ENCODE data around the gene CNDP1.

CNDP1 gene

DNA sequence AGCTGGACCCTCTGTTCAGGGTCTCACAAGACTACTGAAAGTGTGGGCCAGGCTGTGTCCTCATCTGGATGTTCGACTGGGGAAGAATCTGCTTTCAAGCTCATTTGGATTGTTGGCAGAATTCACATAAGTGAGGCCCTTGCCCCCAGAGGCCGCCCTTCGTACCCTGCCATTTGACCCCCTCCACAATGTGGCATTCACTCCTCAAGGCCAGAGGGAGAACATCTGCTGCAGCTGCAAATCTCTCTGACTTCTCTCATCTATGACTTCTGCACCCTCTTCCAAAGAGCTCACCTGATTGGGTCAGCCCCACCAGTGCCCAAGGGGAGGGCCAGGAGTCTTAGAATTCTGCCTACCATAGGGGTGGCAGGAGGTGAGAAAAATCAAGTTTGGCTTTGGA is 42.0 kb upstream of the CNDP1 start:
- ChIA-PET POLR2A (no interaction called here), CTCF (interaction anchor here (1.4 to 4.8 kb wide), 6 partner anchors 9 to 150 kb away, joined by 3 to 56 read pairs (median 9); no protein-coding TSS in a partner anchor)
- TF ChIP-seq, protein P1, sequence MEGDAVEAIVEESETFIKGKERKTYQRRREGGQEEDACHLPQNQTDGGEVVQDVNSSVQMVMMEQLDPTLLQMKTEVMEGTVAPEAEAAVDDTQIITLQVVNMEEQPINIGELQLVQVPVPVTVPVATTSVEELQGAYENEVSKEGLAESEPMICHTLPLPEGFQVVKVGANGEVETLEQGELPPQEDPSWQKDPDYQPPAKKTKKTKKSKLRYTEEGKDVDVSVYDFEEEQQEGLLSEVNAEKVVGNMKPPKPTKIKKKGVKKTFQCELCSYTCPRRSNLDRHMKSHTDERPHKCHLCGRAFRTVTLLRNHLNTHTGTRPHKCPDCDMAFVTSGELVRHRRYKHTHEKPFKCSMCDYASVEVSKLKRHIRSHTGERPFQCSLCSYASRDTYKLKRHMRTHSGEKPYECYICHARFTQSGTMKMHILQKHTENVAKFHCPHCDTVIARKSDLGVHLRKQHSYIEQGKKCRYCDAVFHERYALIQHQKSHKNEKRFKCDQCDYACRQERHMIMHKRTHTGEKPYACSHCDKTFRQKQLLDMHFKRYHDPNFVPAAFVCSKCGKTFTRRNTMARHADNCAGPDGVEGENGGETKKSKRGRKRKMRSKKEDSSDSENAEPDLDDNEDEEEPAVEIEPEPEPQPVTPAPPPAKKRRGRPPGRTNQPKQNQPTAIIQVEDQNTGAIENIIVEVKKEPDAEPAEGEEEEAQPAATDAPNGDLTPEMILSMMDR (IDR thresholded peaks at IDR 0.05; ENCODE audit: control extremely low read depth, extremely low read depth, low read depth, missing control alignments): no peak
- no peak for DNase-seq (ENCODE audit: extremely low spot score)

DNA sequence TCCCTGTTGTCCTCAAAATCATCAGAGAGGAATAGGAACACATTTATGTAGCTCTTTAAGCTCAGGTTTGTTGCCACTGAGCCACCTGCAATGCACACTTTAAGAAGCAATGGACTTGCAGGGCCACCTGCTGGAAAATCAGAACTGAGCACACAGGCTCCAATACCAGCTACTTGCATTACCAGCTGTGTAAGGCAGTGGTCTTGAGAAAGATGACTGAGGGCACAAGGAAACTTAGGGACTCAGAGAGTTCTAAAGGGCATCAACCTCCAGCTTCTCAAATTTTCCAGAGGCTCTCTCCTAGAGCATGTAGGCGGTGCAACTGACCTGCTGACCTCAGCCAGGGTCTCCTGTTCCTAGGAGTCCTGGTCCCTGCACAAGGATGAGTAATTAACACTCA is 40.6 kb upstream of the CNDP1 start:
- POLR2A ChIA-PET: no interaction called here
- CTCF ChIA-PET: interaction anchor here (0.7 to 4.8 kb wide), 15 partner anchors 9 to 454 kb away, joined by 3 to 56 read pairs (median 4); no protein-coding TSS in a partner anchor
- TF ChIP-seq, protein P1 (IDR thresholded peaks at IDR 0.05; ENCODE audit: control extremely low read depth, extremely low read depth, low read depth, missing control alignments): peak; percentile 80
- DNase-seq (ENCODE audit: extremely low spot score): peak; percentile 39

DNA sequence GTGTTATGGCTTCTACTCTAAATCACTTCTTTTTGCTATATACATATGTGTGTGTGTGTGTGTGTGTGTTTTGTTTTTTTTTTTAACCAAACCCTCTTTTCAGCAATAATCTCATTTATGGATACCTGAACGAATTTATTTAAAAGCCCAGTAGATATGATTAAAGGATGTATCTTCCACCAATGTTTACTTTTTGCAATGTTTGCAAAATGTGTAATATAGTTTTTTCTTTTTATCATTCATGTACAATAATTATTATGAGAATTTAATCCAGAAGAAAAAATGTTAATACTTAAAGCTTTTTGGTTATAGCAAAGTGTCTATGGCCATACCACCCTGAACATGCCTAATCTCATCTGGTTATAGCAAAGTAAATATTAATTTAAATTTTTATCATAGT is 39.8 kb upstream of the CNDP1 start:
- TF ChIP-seq, protein P1 (IDR thresholded peaks at IDR 0.05; ENCODE audit: control extremely low read depth, extremely low read depth, low read depth, missing control alignments): no peak
- ChIA-PET POLR2A (no interaction called here), CTCF (interaction anchor here (1.0 to 4.8 kb wide), 3 partner anchors 10 to 454 kb away, joined by 3 to 56 read pairs (median 7); no protein-coding TSS in a partner anchor)
- no peak for DNase-seq (ENCODE audit: extremely low spot score)

DNA sequence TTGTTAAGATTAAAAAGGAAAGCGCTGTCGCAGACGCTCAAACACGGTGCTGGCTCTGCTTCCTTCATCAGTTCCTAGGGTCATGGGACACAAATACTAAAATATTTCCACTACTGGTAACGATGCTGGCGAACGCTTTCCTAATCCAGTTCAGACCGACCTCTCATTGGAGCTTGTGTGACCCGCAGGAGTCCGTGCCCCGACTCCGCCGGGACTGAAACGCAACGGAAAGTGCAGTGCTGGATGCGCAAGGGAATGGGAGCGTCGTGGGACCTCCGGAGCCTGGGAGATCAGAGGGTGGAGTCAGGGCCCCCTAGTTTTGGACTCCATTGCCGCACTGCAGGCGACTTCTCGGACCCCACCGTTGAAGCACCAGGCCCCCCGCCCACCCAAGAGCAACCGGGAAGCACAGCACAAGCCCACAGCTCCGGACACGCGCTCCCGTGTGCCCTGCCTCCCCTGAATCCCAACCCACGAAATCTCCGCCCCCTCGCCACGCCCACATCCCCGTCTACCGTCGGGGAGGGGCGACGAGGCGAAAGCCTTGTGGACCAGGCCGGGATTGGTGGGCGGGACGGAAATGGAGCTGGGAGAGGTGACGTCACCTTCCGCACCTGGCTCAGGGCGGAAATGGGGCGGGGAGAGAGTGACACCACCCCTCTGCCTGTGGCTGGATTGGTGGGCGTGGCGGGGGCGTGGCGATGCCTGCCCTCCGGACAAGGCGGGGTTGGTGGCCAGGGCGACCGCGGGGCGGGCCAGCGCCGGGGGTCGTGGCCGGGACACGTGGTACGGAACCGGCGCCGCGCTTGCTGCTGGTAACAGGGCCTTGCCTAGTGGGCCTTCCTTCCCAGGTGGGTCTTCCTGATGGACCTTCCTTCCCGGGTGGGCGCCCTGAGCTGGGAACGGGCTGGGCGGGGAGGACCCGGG is 38.5 kb upstream of the CNDP1 start, which contains the start of gene CNDP2:
TSS of gene CNDP2 (plus strand) at position 783 of the 927 bp plus-strand sequence. CDS start 3,611 bp downstream, outside the sequence.
- CTCF ChIA-PET: interaction anchor here (1.2 to 4.8 kb wide), 5 partner anchors 10 to 141 kb away, joined by 3 to 56 read pairs (median 3); no protein-coding TSS in a partner anchor
- TF ChIP-seq, protein P1 (IDR thresholded peaks at IDR 0.05; ENCODE audit: control extremely low read depth, extremely low read depth, low read depth, missing control alignments): no peak
- POLR2A ChIA-PET: interaction anchor here (1.0 kb wide), 1 partner anchor 49 kb away, joined by 3 read pairs; no protein-coding TSS in a partner anchor
- DNase-seq (ENCODE audit: extremely low spot score): peak; percentile 98

DNA sequence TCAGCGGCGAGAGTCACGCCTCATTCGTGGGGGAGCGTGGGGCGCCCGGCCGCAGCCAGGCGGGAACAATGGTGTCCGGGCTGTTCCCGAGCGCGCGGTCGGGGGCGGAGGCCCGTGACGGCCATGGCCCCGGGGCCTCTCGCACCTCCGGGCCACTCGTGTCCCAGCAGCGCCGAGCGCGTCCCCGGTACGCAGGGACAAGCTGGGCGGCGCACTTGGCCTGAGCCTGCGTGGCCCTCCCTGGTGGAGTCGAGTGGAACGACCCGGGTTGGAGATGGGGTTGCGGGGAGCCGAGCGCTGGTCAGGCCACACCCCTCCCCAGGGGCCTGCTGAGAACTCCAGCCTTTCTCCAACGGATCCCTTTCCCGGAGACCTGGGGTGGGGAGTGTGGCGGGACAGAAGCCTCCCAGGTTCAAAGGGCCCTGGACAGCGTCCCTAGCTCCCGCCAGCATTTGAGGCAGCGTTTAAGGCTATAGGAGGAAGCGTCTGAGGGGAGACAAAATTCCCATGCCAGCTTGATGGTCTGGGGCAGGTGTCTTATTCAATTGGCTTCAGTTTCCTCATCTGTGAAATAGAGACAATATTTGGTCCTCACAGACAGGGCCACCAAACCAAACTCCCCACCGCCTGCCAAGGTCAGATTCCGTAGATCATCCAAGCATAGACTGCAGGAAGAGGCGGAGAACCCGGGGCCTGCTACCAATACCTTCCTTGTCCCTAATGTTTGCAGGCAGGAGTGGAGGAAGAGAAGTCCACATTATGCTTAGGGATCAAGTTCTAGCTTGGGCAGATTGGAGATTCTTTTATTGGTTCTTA is 37.6 kb upstream of the CNDP1 start:
- POLR2A ChIA-PET: interaction anchor here (1.0 kb wide), 1 partner anchor 48 kb away, joined by 3 read pairs; no protein-coding TSS in a partner anchor
- DNase-seq (ENCODE audit: extremely low spot score): no peak
- TF ChIP-seq, protein P1 (IDR thresholded peaks at IDR 0.05; ENCODE audit: control extremely low read depth, extremely low read depth, low read depth, missing control alignments): no peak
- CTCF ChIA-PET: interaction anchor here (1.2 to 4.8 kb wide), 5 partner anchors 11 to 142 kb away, joined by 3 to 56 read pairs (median 3); no protein-coding TSS in a partner anchor

DNA sequence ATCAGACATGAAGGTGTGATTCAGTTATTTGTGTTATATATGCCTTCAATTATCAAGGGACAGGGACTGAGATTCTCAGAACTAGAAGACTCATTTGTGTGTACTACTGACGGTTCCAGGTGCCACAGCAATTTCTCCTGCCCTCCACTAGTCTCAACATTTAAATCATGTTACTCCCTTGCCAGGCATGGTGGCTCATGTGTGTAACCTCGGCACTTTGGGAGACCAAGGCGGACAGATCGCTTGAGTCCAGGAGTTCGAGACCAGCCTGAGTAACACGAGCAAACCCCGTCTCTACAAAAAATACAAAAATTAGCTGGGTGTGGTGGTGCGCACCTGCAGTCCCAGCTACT is 37.0 kb upstream of the CNDP1 start:
- CTCF ChIA-PET: interaction anchor here (1.8 to 2.3 kb wide), 2 partner anchors 12 to 53 kb away, joined by 3 to 5 read pairs; no protein-coding TSS in a partner anchor
- DNase-seq (ENCODE audit: extremely low spot score): no peak
- TF ChIP-seq, protein P1 (IDR thresholded peaks at IDR 0.05; ENCODE audit: control extremely low read depth, extremely low read depth, low read depth, missing control alignments): no peak
- POLR2A ChIA-PET: interaction anchor here (0.7 kb wide), 1 partner anchor 713 kb away, joined by 3 read pairs; the partner anchor contains the start of gene TSHZ1
